KOPT-K1 (cell line): ENCODE results near the gene DEXI.
"Not testable (repeated sequence)": the region's sequence is repeated elsewhere in the genome, so short reads cannot be mapped to it uniquely, and the experiment has no call there.

Experiments used
- H3K27ac ChIP-seq: fragments of 200-600 bp; sonication (generic); 2 replicates; pipeline ENCODE4 v1.5.1; 2016; ENCODE audit warnings: antibody characterized with exemption, mild to moderate bottlenecking, low read depth, low read length; ENCODE audit not compliant: poor library complexity, severe bottlenecking
- H3K36me3 ChIP-seq: fragments of 200-600 bp; sonication (generic); 2 replicates; pipeline ENCODE4 v1.5.1; 2017; ENCODE audit warnings: antibody characterized with exemption, mild to moderate bottlenecking, low read length, moderate library complexity; ENCODE audit not compliant: insufficient read depth
- H3K9me3 ChIP-seq: fragments of 200-600 bp; sonication (generic); 2 replicates; pipeline ENCODE4 v1.5.1; 2017; ENCODE audit warnings: antibody characterized with exemption, low read length, mild to moderate bottlenecking; ENCODE audit not compliant: insufficient read depth, poor library complexity, severe bottlenecking

DEXI gene

DNA sequence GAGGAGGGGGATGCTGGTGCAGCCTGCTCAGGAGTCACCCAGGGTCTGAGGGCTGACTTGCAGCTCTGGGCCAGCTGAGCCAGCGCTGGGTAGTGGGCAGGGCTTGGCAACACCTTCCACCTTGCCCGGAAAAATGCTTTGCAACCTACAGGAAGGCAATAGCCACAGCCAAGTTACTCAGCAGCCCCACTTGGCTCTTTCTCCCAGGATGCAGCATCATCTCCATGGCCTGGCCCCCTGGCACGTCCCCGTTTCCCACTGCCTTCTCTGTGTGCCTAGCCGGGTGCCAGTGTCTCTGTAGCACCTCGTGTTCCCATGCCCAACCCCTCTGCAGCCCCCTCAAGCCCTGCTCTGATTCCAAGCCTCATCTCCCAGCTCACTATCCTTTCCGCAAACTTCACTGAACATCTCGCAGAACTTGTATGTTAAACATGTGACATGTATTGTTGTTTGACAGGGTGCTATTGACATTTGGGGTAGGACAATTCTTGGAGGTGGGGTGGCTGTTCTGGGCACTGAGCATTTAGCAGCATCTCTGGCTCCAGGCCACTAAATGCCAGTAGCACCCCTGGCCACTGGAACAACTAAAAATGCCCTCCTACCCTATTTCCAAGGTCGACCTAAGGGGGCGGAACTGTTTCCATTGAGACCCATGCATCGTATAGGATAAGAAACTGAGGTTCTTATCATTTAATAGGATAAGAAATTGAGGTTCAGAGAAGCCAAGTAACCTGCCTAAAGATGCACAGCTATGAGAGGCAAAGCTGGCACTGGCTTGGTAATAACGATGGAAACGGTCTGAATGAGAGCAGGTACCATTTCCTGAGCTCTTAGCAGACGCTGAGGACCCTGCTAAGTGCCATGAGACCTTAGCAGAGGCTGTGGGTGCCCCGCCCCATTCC is 12.2 kb downstream of the DEXI start:
- no peak overlapping the region for H3K27ac ChIP-seq
- H3K36me3 ChIP-seq: peaks cover 56% of the 10 kb centered on the region; the same call in 1 of the 2 replicates

DNA sequence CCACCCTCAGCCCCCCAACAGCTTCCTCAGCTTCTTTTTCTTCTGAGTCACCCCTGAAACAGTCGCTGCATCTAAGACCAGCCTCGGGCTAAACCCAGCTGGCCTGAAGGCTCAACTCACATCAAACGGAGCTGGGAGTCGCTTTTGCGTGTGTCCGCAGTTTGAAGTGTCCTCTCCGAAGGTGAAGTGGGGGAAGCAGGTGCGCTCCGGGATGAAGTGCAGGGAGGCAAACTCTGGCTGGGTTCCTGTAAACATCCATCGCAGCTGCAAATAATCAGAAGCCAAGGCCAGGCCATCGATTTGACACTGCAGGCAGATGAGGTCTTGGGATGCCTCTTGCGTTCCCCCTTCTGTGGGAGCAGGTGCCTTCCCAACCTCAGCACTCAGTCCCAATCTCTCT is 13.2 kb downstream of the DEXI start:
- H3K36me3 ChIP-seq: peaks cover 51% of the 10 kb centered on the region; the same call in 1 of the 2 replicates
- H3K27ac ChIP-seq, H3K9me3 ChIP-seq: not testable (repeated sequence)

More for the DNA sequence above, 12.2 kb downstream of the DEXI start:
- no peaks in the 10 kb centered on the region for H3K9me3 ChIP-seq

- Histone ChIP-seq H3K9me3 (no peaks in the 10 kb centered on the region), H3K27ac (no peak overlapping the region), H3K36me3 (peaks cover 39% of the 10 kb centered on the region; the same call in 1 of the 2 replicates)
These were observed 14.7 kb downstream of the DEXI start for GRCh38 chr16:10927497-10928112.

GRCh38 chr16:10926867-10927266 is 15.4 kb downstream of the DEXI start:
- H3K9me3 ChIP-seq: no peaks in the 10 kb centered on the region
- no peak overlapping the region for H3K27ac ChIP-seq
- H3K36me3 ChIP-seq: peaks cover 39% of the 10 kb centered on the region; the same call in 1 of the 2 replicates

DNA sequence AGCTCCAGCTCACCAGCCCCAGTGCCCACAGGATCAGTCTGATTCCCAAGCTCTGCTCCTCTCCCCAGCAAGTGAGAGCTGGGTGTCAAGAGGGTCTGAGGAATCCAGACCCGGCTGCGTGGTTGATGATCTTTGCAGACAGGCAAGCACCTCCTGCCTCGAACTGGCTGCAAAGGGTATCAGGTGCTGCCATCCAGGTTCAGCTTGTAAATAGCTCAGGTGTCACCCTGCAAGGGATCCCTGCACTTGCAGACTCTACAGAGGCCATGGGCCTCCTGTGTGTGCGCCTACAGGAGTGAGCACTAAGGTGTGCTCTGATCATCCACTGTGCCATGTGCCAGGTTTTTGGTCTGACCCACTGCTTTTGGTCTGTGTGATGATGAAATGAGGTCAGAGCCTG is 16.2 kb downstream of the DEXI start:
- H3K27ac ChIP-seq: no peak overlapping the region
- H3K9me3 ChIP-seq: no peaks in the 10 kb centered on the region
- H3K36me3 ChIP-seq: peaks cover 32% of the 10 kb centered on the region; the same call in 1 of the 2 replicates

DNA sequence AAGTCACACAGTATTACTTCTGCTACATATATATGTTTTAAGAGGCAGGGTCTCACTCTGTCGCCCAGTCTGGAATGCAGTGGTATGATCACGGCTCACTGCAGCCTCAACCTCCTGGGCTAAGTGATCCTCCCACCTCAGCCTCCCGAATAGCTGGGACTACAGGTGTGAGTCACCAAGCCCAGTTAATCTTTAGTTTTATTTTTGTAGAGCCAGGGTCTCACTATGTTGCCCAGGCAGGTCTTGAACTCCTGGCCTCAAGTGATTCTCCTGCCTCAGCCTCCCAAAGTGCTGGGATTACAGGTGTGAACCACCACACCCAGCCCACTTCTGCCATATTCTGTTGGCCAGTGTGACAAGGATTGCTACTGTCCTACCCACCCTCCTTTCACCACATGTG is 17.0 kb downstream of the DEXI start:
- not testable (repeated sequence) for H3K9me3 ChIP-seq, H3K27ac ChIP-seq
- peaks cover 32% of the 10 kb centered on the region; the same call in 1 of the 2 replicates for H3K36me3 ChIP-seq

DNA sequence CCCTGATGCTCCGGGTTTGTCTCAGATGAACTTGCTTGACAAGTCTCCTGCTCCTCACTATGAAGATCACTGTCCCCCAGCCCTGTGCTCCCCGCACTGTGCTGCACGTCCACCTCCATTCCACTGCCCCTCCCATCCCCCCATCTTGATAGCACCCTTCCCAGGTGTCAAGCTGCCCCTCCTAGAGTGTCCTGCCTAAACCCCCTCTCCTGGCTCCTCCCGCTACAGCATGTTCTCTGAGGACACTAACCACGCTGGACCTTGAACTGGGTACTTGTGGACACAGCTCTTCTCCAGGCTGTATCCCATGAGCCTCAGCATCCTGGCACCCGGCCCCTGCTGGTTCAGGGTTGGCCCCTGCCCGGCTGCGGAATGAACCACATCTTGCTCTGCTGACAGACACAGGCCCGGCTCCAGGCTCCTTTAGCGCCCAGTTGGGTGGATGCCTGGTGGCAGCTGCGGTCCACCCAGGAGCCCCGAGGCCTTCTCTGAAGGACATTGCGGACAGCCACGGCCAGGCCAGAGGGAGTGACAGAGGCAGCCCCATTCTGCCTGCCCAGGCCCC is 18.5 kb downstream of the DEXI start:
- Histone ChIP-seq H3K36me3 (peaks cover 26% of the 10 kb centered on the region; the same call in 1 of the 2 replicates), H3K9me3 (no peaks in the 10 kb centered on the region), H3K27ac (no peak overlapping the region)

DNA sequence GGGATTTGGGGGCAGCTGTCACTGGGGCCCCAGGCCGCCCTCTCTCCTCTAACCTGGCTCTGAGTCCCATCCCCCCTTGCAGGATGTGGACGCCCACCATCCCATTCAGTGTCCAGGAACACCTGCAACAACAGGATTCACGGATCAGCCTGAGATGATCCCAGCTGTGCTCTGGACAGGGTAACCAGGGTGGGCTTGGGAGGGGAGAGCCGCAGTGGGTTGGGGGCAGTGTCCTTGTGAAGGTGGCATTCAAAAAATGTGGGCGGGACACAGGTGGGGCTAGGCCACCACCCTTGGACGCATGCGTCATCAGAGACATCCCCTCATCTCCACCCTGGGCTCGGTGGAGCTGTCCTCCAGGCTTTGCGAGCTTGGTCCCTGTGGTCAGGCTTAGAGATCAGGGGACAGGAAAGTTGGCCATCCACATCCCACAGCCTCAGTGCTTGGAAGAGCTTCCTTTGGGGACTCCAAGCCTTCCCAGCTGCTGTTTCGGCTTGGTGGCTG is 19.1 kb downstream of the DEXI start:
- H3K36me3 ChIP-seq: peaks cover 21% of the 10 kb centered on the region; the same call in 1 of the 2 replicates
- H3K9me3 ChIP-seq: no peaks in the 10 kb centered on the region
- H3K27ac ChIP-seq: no peak overlapping the region

- no peak overlapping the region for H3K27ac ChIP-seq
- no peaks in the 10 kb centered on the region for H3K9me3 ChIP-seq
- H3K36me3 ChIP-seq: peaks cover 14% of the 10 kb centered on the region; the same call in 1 of the 2 replicates
These were observed 19.7 kb downstream of the DEXI start for GRCh38 chr16:10922328-10923145.

GRCh38 chr16:10921536-10922327 is 20.5 kb downstream of the DEXI start:
- Histone ChIP-seq H3K36me3 (peaks cover 7% of the 10 kb centered on the region; the same call in 1 of the 2 replicates), H3K9me3 (no peaks in the 10 kb centered on the region), H3K27ac (no peak overlapping the region)

DNA sequence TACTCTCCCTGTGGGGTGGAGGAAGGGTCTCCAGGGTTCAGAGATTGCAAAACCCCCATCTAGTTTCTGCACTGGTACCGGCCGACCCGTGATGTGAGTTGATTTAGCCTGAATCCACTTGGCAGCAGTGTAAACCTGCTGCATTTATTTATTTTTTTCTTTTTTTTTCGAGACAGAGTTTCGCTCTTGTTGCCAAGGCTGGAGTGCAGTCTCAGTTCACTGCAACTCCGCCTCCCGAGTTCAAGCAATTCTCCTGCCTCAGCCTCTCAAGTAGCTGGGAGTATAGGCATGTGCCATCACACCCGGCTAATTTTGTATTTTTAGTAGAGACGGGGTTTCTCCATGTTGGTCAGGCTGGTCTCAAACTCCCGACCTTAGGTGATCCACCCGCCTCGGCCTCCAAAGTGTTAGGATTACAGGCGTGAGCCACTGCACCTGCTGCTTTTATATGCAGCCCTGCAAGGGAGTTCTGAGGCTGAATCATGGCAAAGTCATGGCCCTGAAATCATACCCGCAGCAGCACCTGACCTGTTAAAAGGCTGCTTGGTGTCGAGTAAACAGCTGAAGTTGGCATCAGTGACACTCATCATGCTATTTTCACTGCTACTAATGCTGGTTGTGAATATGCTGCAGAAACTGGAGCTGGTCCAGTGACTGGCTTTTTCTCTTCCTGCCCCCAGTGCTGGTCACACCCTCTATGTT is 21.4 kb downstream of the DEXI start:
- H3K27ac ChIP-seq: no peak overlapping the region
- H3K36me3 ChIP-seq: peaks cover 6% of the 10 kb centered on the region; the same call in 1 of the 2 replicates

DNA sequence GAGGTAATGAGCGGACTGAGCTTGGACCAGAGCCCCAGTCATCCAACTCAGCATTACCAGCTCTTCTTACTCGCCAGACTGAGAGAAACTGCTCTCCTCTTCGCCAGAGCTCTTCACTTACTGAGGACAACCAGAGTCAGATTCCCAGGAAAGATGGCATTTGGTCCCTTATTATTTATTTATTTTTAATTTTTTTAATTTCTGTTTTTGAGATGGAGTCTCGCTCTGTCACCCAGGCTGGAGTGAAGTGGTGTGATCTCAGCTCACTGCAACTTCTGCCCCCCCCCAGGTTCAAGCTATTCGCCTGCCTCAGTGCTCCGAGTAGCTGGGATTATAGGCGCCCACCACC is 23.3 kb downstream of the DEXI start:
- Histone ChIP-seq H3K27ac (no peak overlapping the region), H3K9me3 (no peaks in the 10 kb centered on the region), H3K36me3 (no peaks in the 10 kb centered on the region)

More for the DNA sequence above, 21.4 kb downstream of the DEXI start:
- no peaks in the 10 kb centered on the region for H3K9me3 ChIP-seq

GRCh38 chr16:10918294-10919002 is 23.8 kb downstream of the DEXI start:
- H3K9me3 ChIP-seq: no peaks in the 10 kb centered on the region
- no peaks in the 10 kb centered on the region for H3K36me3 ChIP-seq
- H3K27ac ChIP-seq: no peak overlapping the region
